Glutamatergic neuron (in vitro differentiated cells): ENCODE measurements around the gene ZNF526. TPM values are rescaled to one million over a fixed set of nuclear protein-coding genes. Genes with fewer than 3 reads are reported as not detected.

Source experiments
- DNase-seq: peaks from one replicate; pipeline ENCODE4 v3.0.0; 2022
- H3K27ac Mint-ChIP-seq: one replicate; pipeline ENCODE4 v1.8.0; 2020; ENCODE audit warnings: mild to moderate bottlenecking, mixed read lengths, inconsistent platforms; ENCODE audit not compliant: unreplicated experiment
- H3K27me3 Mint-ChIP-seq: one replicate; pipeline ENCODE4 v1.8.0; 2020; ENCODE audit warnings: mild to moderate bottlenecking, moderate library complexity, mixed read lengths, inconsistent platforms; ENCODE audit not compliant: unreplicated experiment
- H3K36me3 Mint-ChIP-seq: one replicate; pipeline ENCODE4 v1.8.0; 2020; ENCODE audit warnings: mild to moderate bottlenecking, mixed read lengths, inconsistent platforms; ENCODE audit not compliant: unreplicated experiment
- H3K4me1 Mint-ChIP-seq: one replicate; pipeline ENCODE4 v1.8.0; 2020; ENCODE audit warnings: mild to moderate bottlenecking, low read depth, mixed read lengths, inconsistent platforms; ENCODE audit not compliant: unreplicated experiment
- H3K4me3 Mint-ChIP-seq: one replicate; pipeline ENCODE4 v1.8.0; 2020; ENCODE audit warnings: mild to moderate bottlenecking, mixed read lengths, inconsistent platforms; ENCODE audit not compliant: unreplicated experiment
- H3K9me3 Mint-ChIP-seq: one replicate; pipeline ENCODE4 v1.8.0; 2020; ENCODE audit warnings: mild to moderate bottlenecking, moderate library complexity, mixed read lengths, inconsistent platforms; ENCODE audit not compliant: unreplicated experiment
- CTCF ChIP-seq: fragments of 200-600 bp; sonication (generic); IDR thresholded peaks from one replicate; pipeline ENCODE4 v1.5.0; 2021; ENCODE audit not compliant: partially characterized antibody, unreplicated experiment
- total RNA-seq: library from RNA; stranded (reverse); fragmentation: NEBNext Ultra II Directional; extraction: Animal tissue kit (Norgen Biotek cat#: 25700); gene quantifications from one replicate; pipeline ENCODE4 v1.2.1, GENCODE V29; 2021; ENCODE audit not compliant: unreplicated experiment

Gene ZNF526
- total RNA-seq, 1 donor from 2014 or later: 12.0 TPM

GRCh38 chr19:42271045-42271419 lies 50.9 kb downstream of the ZNF526 start:
- TF ChIP-seq CTCF: no peak
- Mint-ChIP-seq H3K4me1 (peaks cover 21% of the 10 kb centered on the region), H3K27me3 (peaks cover 4% of the 10 kb centered on the region), H3K4me3 (peak overlapping the region; percentile 67), H3K36me3 (no peaks in the 10 kb centered on the region), H3K9me3 (peaks cover 7% of the 10 kb centered on the region), H3K27ac (no peak overlapping the region)
- no peak for DNase-seq

- no peak for TF ChIP-seq CTCF
- Mint-ChIP-seq H3K27ac (no peak overlapping the region), H3K4me1 (peaks cover 23% of the 10 kb centered on the region), H3K4me3 (no peak overlapping the region), H3K9me3 (peaks cover 7% of the 10 kb centered on the region), H3K27me3 (peaks cover 4% of the 10 kb centered on the region), H3K36me3 (no peaks in the 10 kb centered on the region)
- no peak for DNase-seq
These were observed 51.9 kb downstream of the ZNF526 start for GRCh38 chr19:42271861-42272534.

- Mint-ChIP-seq H3K27ac (no peak overlapping the region), H3K4me3 (no peak overlapping the region), H3K36me3 (no peaks in the 10 kb centered on the region), H3K4me1 (peaks cover 21% of the 10 kb centered on the region), H3K27me3 (peaks cover 7% of the 10 kb centered on the region), H3K9me3 (peaks cover 7% of the 10 kb centered on the region)
- no peak for TF ChIP-seq CTCF
- DNase-seq: no peak
These were observed 52.4 kb downstream of the ZNF526 start for GRCh38 chr19:42272535-42272897.

- peaks cover 7% of the 10 kb centered on the region for H3K27me3 Mint-ChIP-seq
- DNase-seq: no peak
- no peak overlapping the region for H3K4me3 Mint-ChIP-seq
- TF ChIP-seq CTCF: no peak
- H3K9me3 Mint-ChIP-seq: peaks cover 7% of the 10 kb centered on the region
- no peaks in the 10 kb centered on the region for H3K36me3 Mint-ChIP-seq
- H3K27ac Mint-ChIP-seq: no peak overlapping the region
- H3K4me1 Mint-ChIP-seq: peaks cover 19% of the 10 kb centered on the region
These were observed 52.9 kb downstream of the ZNF526 start for GRCh38 chr19:42272989-42273406.

GRCh38 chr19:42273407-42274064 lies 53.4 kb downstream of the ZNF526 start:
- H3K27ac Mint-ChIP-seq: peak overlapping the region; percentile 33
- H3K36me3 Mint-ChIP-seq: no peaks in the 10 kb centered on the region
- peaks cover 7% of the 10 kb centered on the region for H3K27me3 Mint-ChIP-seq
- no peak overlapping the region for H3K4me3 Mint-ChIP-seq
- no peak for DNase-seq
- peaks cover 7% of the 10 kb centered on the region for H3K9me3 Mint-ChIP-seq
- no peak for TF ChIP-seq CTCF
- H3K4me1 Mint-ChIP-seq: peaks cover 23% of the 10 kb centered on the region
